Gastroesophageal sphincter (tissue), 4 donors: Measurements from ENCODE around the gene CRACR2B. TPM values are rescaled to one million over a fixed set of nuclear protein-coding genes. Genes with fewer than 3 reads are reported as not detected.

Experiments used
- ATAC-seq: fragments of 150-250 bp; one replicate; pipeline ENCODE4 v1.9.1; 2016; ENCODE audit warnings: mild to moderate bottlenecking, moderate library complexity
- H3K27ac ChIP-seq, 4 donors: fragments of 200-600 bp; sonication (generic) in 3 of 4; 1 replicate in 3 of 4; 2 replicates in 1 of 4; pipeline ENCODE4 v1.5.1; 2016 to 2019
- H3K27me3 ChIP-seq: fragments of 200-600 bp; sonication (generic); one replicate; pipeline ENCODE4 v1.5.1; 2019
- H3K36me3 ChIP-seq, 2 donors: fragments of 200-600 bp; sonication (generic); one replicate each; pipeline ENCODE4 v1.5.1; 2019; ENCODE audit warnings: control low read depth in 1 of 2
- H3K4me1 ChIP-seq, 3 donors: fragments of 200-600 bp; sonication (generic); 1 replicate in 2 of 3; 2 replicates in 1 of 3; pipeline ENCODE4 v1.5.1; 2016 to 2019; ENCODE audit warnings: control low read depth in 2 of 3
- H3K4me3 ChIP-seq, 2 donors: fragments of 200-600 bp; sonication (generic); one replicate each; pipeline ENCODE4 v1.5.1; 2019; ENCODE audit warnings: mild to moderate bottlenecking in 1 of 2, moderate library complexity in 1 of 2
- H3K9me3 ChIP-seq, 3 donors: fragments of 200-600 bp; sonication (generic); one replicate each; pipeline ENCODE4 v1.5.1; 2017 to 2019; ENCODE audit warnings: control low read depth in 2 of 3
- CTCF ChIP-seq, 4 experiments: fragments of 200-600 bp in 2 of 4; fragments of 450-650 bp in 2 of 4; sonication (generic) in 1 of 4; IDR thresholded peaks; one replicate each; pipeline ENCODE4 v1.5.1; 2017 to 2019; ENCODE audit warnings: antibody characterized with exemption in 4 of 4, mild to moderate bottlenecking in 2 of 4, moderate library complexity in 2 of 4
- EP300 ChIP-seq: sonication (generic); formaldehyde crosslinking; IDR thresholded peaks from one replicate; pipeline ENCODE4 v1.6.1; 2017; ENCODE audit warnings: antibody characterized with exemption, mild to moderate bottlenecking
- POLR2A ChIP-seq, 2 donors: fragments of 450-650 bp; IDR thresholded peaks; one replicate each; pipeline ENCODE4 v1.6.1; 2017; ENCODE audit warnings: antibody characterized with exemption in 2 of 2, mild to moderate bottlenecking in 2 of 2, moderate library complexity in 1 of 2
- POLR2AphosphoS5 ChIP-seq: sonication (generic); formaldehyde crosslinking; IDR thresholded peaks from one replicate; pipeline ENCODE4 v1.6.1; 2017; ENCODE audit warnings: antibody characterized with exemption
- WGBS, 2 donors: methylation state at CpG; one replicate each; pipeline ENCODE4 v1.1.5; 2018; ENCODE audit warnings: low coverage in 1 of 2; 5-methylcytosine and 5-hydroxymethylcytosine counted together
- total RNA-seq, 4 donors: library from RNA; depleted of rRNA; stranded (reverse); fragments of >200 nt; gene quantifications; one replicate each; pipeline ENCODE4 v1.1.0, GENCODE V29; 2016

CRACR2B gene
- total RNA-seq, 4 donors from 2014 or later = 4.1 to 10.3 (median 6.4) TPM

GRCh38 chr11:872799-873198, 45.1 kb downstream of the CRACR2B start:
- H3K9me3 ChIP-seq = no peaks in the 10 kb centered on the region
- no peak for TF ChIP-seq CTCF (IDR thresholded peaks at IDR 0.05)
- no peak for TF ChIP-seq POLR2AphosphoS5
- no peak for TF ChIP-seq EP300
- no peak for TF ChIP-seq POLR2A (IDR thresholded peaks at IDR 0.05)
- no peaks in the 10 kb centered on the region for H3K4me1 ChIP-seq
- H3K27me3 ChIP-seq = no peaks in the 10 kb centered on the region
- no peak overlapping the region for H3K4me3 ChIP-seq
- peaks cover 0 to 43% of the 10 kb centered on the region in 2 donors for H3K36me3 ChIP-seq
- no CpG with 5 or more reads among the region's 9 CpGs for WGBS, 2 donors
- no peak overlapping the region for H3K27ac ChIP-seq
- no peak for ATAC-seq

GRCh38 chr11:873706-874105, 46.0 kb downstream of the CRACR2B start:
- TF ChIP-seq POLR2A (IDR thresholded peaks at IDR 0.05) (no peak), POLR2AphosphoS5 (no peak), CTCF (IDR thresholded peaks at IDR 0.05) (no peak), EP300 (no peak)
- no peaks in the 10 kb centered on the region for H3K9me3 ChIP-seq
- H3K27me3 ChIP-seq = no peaks in the 10 kb centered on the region
- ATAC-seq = no peak
- no peak overlapping the region for H3K27ac ChIP-seq
- WGBS, 2 donors = 38 to 73% methylated on average over 8 to 10 of the region's 12 CpGs
- H3K36me3 ChIP-seq = peaks cover 0 to 43% of the 10 kb centered on the region in 2 donors
- H3K4me3 ChIP-seq = no peak overlapping the region
- H3K4me1 ChIP-seq = no peaks in the 10 kb centered on the region

- no peaks in the 10 kb centered on the region for H3K4me1 ChIP-seq
- no peak overlapping the region for H3K27ac ChIP-seq
- peaks cover 0 to 44% of the 10 kb centered on the region in 2 donors for H3K36me3 ChIP-seq
- no peaks in the 10 kb centered on the region for H3K27me3 ChIP-seq
- no peaks in the 10 kb centered on the region for H3K9me3 ChIP-seq
- ATAC-seq = no peak
- TF ChIP-seq POLR2A (IDR thresholded peaks at IDR 0.05) (no peak), EP300 (no peak), POLR2AphosphoS5 (no peak), CTCF (IDR thresholded peaks at IDR 0.05) (no peak)
- no peak overlapping the region for H3K4me3 ChIP-seq
- 80% methylated on average over 1 of the region's 16 CpGs; no CpG with 5 or more reads in 1 of the 2 donors for WGBS, 2 donors
These were observed 47.5 kb downstream of the CRACR2B start for GRCh38 chr11:875203-875602.

- WGBS, 2 donors = 89 to 90% methylated on average over 9 to 13 of the region's 21 CpGs
- Histone ChIP-seq H3K36me3 (peaks cover 0 to 48% of the 10 kb centered on the region in 2 donors), H3K27ac (no peak overlapping the region), H3K4me3 (no peak overlapping the region), H3K9me3 (no peaks in the 10 kb centered on the region), H3K27me3 (no peaks in the 10 kb centered on the region), H3K4me1 (no peaks in the 10 kb centered on the region)
- ATAC-seq = no peak
- TF ChIP-seq CTCF (IDR thresholded peaks at IDR 0.05) = no peak
- TF ChIP-seq POLR2A (IDR thresholded peaks at IDR 0.05) = no peak
- TF ChIP-seq POLR2AphosphoS5 = no peak
- no peak for TF ChIP-seq EP300
These were observed 48.1 kb downstream of the CRACR2B start for GRCh38 chr11:875769-876301.

- Histone ChIP-seq H3K4me3 (no peak overlapping the region), H3K27ac (no peak overlapping the region), H3K4me1 (no peaks in the 10 kb centered on the region), H3K36me3 (peaks cover 0 to 52% of the 10 kb centered on the region in 2 donors), H3K27me3 (no peaks in the 10 kb centered on the region), H3K9me3 (no peaks in the 10 kb centered on the region)
- 20% methylated on average over 1 of the region's 12 CpGs; no CpG with 5 or more reads in 1 of the 2 donors for WGBS, 2 donors
- TF ChIP-seq EP300 (no peak), POLR2AphosphoS5 (no peak), CTCF (IDR thresholded peaks at IDR 0.05) (no peak), POLR2A (IDR thresholded peaks at IDR 0.05) (no peak)
- peak; percentile 30 for ATAC-seq
These were observed 48.8 kb downstream of the CRACR2B start for GRCh38 chr11:876545-876944.
